HG03064 (cell line): ENCODE measurements around the gene SPINK7.

Source experiments
- ATAC-seq: cut with Tn5 transposase; IDR thresholded peaks from one replicate; pipeline ENCODE4 v1.9.1; 2021; ENCODE audit warnings: low read depth; ENCODE audit not compliant: unreplicated experiment

SPINK7 gene

GRCh38 chr5:148343046-148343407 is 30.8 kb downstream of the SPINK7 start:
- no peak for ATAC-seq

- ATAC-seq = no peak
Observed at GRCh38 chr5:148343603-148344487, 31.6 kb downstream of the SPINK7 start.

- ATAC-seq = no peak
Observed at GRCh38 chr5:148347706-148348105, 35.5 kb downstream of the SPINK7 start.

- ATAC-seq = no peak
Observed at GRCh38 chr5:148352696-148353095, 40.5 kb downstream of the SPINK7 start.

GRCh38 chr5:148353634-148354033 is 41.4 kb downstream of the SPINK7 start:
- ATAC-seq = no peak

GRCh38 chr5:148364343-148364742 is 52.1 kb downstream of the SPINK7 start:
- ATAC-seq = no peak
